ENCODE results near the gene ZNF764. TPM values are rescaled to one million over a fixed set of nuclear protein-coding genes. Genes with fewer than 3 reads are reported as not detected.
A peak's percentile ranks its signal among the peaks of the same experiment; 100 is the strongest.

Gene ZNF764
- total and polyA plus RNA-seq, 2 experiments from 2014 or later, result 5.6 to 12.9 TPM

DNA sequence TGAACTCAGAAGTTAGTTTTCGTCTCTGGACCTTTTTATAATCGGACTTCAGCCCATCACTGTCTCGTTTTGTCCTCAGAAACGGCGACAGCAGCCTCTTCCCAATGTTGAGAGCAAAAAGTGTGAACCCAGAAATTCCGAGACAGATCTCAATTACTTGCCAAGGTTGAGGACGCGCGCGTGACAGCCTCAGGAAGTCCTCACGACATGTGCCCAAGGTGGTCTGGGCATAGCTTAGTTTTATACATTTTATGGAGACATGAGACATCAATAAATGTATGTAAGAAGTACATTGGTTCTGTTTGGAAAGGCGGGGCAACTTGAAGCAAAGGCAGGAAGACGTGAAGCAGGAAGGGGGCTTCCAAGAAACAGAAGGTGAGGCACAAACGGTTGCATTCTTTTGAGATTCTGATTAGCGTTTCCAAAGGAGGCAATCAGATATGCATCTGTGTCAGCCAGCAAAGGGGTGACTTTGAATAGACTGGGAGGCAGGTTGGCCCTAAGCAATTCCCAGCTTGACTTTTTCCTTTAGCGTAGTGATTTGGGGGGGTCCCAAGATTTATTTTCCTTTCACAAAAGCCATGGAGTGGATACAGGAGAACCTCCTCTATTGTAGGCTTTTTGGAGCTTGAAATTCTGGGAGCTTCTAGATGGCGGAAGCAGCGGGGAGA lies 22.9 kb downstream of the ZNF764 start:
- peak; percentile 76 for DNase-seq (ENCODE audit: low spot score)

DNA sequence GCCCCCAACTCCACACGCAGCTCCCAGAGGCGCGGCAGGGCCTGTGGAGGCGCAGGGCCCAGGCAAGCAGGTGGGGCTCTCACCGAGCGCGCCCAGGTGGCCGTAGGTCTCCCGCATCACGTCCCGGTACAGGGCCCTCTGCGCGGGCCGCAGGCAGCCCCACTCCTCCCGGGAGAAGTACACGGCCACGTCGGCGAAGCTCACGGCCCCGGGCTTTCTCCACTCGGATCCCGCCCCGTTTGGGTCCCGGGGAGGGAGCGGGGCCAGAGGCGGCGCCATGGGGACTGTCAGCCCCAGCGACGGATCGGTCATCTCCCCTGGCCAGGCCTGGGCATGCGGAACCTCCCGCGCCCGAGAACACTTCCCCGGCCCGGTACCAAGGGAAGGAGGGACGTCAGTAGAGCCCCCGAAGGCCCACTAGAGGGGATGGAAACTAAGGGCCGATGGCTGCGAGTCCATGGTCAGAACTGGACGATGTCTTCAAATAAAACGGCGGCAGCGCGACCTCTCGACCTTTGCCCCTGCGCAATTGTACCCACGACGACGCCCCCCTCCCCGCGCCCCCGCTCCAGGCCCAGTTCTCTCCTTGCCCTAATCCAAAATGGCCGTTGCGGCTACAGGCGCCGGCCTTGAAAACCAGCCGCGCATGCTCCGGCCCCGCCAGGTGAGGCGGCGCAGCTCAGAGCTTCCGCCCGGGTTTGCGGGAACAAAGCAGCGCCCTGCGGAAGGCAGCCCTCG lies 23.6 kb downstream of the ZNF764 start, which contains the start of gene ZNF747:
TSS of gene ZNF747 (minus strand) at position 491 of the 738 bp plus-strand sequence. CDS start at position 312, 179 bp downstream.
- Mint-ChIP-seq H3K27me3 (ENCODE audit: insufficient read depth, low read depth, poor library complexity) (peaks cover 13% of the 10 kb centered on the region), H3K9me3 (no peaks in the 10 kb centered on the region), H3K4me3 (peak within 1 kb of the TSS; percentile 82), H3K36me3 (ENCODE audit: low read depth) (peaks cover 29% of the 10 kb centered on the region), H3K27ac (peak within 1 kb of the TSS; percentile 96), H3K4me1 (peaks cover 23% of the 10 kb centered on the region)
- H3K4me2 ChIP-seq, result peak within 1 kb of the TSS; percentile 82
- no peaks in the 10 kb centered on the region for H4K20me1 ChIP-seq (replicated peaks; ENCODE audit: insufficient read depth)
- peak within 1 kb of the TSS; percentile 67 for H3K4me3 ChIP-seq
- H3K36me3 ChIP-seq (ENCODE audit: insufficient read depth), result no peaks in the 10 kb centered on the region
- H3K79me2 ChIP-seq (replicated peaks; ENCODE audit: insufficient read depth), result peaks cover 6% of the 10 kb centered on the region; the same call in 1 of the 2 replicates
- DNase-seq (ENCODE audit: low spot score), result peak; percentile 95
- ATAC-seq, result peak; percentile 78
- H3K4me1 ChIP-seq (ENCODE audit: insufficient read depth), result peaks cover 16% of the 10 kb centered on the region
- no peak for TF ChIP-seq JUNB (IDR thresholded peaks at IDR 0.05; ENCODE audit: unreplicated experiment)
- no peak for TF ChIP-seq POLR2AphosphoS5 (IDR thresholded peaks at IDR 0.05; ENCODE audit: low read depth)
- TF ChIP-seq, protein P1, sequence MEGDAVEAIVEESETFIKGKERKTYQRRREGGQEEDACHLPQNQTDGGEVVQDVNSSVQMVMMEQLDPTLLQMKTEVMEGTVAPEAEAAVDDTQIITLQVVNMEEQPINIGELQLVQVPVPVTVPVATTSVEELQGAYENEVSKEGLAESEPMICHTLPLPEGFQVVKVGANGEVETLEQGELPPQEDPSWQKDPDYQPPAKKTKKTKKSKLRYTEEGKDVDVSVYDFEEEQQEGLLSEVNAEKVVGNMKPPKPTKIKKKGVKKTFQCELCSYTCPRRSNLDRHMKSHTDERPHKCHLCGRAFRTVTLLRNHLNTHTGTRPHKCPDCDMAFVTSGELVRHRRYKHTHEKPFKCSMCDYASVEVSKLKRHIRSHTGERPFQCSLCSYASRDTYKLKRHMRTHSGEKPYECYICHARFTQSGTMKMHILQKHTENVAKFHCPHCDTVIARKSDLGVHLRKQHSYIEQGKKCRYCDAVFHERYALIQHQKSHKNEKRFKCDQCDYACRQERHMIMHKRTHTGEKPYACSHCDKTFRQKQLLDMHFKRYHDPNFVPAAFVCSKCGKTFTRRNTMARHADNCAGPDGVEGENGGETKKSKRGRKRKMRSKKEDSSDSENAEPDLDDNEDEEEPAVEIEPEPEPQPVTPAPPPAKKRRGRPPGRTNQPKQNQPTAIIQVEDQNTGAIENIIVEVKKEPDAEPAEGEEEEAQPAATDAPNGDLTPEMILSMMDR (conservative IDR thresholded peaks at IDR 0.05; ENCODE audit: low read depth in 2 of 2), result no peak
- TF ChIP-seq EZH2phosphoT487 (IDR thresholded peaks at IDR 0.05; ENCODE audit: unreplicated experiment), result no peak
- peak; percentile 94 for TF ChIP-seq ETS1 (IDR thresholded peaks at IDR 0.05)
- no peak for TF ChIP-seq STAT1 (IDR thresholded peaks at IDR 0.05; ENCODE audit: unreplicated experiment)
- peak; percentile 60; the same call in 1 of the 2 replicates for TF ChIP-seq CREB1 (CRISPR knock-in tag; IDR thresholded peaks at IDR 0.05; ENCODE audit: low read depth)
- TF ChIP-seq, protein P2, sequence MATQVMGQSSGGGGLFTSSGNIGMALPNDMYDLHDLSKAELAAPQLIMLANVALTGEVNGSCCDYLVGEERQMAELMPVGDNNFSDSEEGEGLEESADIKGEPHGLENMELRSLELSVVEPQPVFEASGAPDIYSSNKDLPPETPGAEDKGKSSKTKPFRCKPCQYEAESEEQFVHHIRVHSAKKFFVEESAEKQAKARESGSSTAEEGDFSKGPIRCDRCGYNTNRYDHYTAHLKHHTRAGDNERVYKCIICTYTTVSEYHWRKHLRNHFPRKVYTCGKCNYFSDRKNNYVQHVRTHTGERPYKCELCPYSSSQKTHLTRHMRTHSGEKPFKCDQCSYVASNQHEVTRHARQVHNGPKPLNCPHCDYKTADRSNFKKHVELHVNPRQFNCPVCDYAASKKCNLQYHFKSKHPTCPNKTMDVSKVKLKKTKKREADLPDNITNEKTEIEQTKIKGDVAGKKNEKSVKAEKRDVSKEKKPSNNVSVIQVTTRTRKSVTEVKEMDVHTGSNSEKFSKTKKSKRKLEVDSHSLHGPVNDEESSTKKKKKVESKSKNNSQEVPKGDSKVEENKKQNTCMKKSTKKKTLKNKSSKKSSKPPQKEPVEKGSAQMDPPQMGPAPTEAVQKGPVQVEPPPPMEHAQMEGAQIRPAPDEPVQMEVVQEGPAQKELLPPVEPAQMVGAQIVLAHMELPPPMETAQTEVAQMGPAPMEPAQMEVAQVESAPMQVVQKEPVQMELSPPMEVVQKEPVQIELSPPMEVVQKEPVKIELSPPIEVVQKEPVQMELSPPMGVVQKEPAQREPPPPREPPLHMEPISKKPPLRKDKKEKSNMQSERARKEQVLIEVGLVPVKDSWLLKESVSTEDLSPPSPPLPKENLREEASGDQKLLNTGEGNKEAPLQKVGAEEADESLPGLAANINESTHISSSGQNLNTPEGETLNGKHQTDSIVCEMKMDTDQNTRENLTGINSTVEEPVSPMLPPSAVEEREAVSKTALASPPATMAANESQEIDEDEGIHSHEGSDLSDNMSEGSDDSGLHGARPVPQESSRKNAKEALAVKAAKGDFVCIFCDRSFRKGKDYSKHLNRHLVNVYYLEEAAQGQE (IDR thresholded peaks at IDR 0.05; ENCODE audit: unreplicated experiment), result no peak
- peak within 1 kb of the TSS; percentile 100 for H3K27ac ChIP-seq (ENCODE audit: low read depth)
- no peaks in the 10 kb centered on the region for H3K27me3 ChIP-seq (ENCODE audit: insufficient read depth)
- peaks cover 24% of the 10 kb centered on the region for H3F3A ChIP-seq (replicated peaks; ENCODE audit: low read depth)
- H2AFZ ChIP-seq, result peak within 1 kb of the TSS; percentile 91; the same call in 1 of the 2 replicates
- no peaks in the 10 kb centered on the region for H3K9me2 ChIP-seq (ENCODE audit: insufficient read depth)

More for the DNA sequence above, 22.9 kb downstream of the ZNF764 start:
- H3K9me3 Mint-ChIP-seq, result no peaks in the 10 kb centered on the region
- H3K4me1 Mint-ChIP-seq, result peaks cover 23% of the 10 kb centered on the region
- H3K27me3 Mint-ChIP-seq (ENCODE audit: insufficient read depth, low read depth, poor library complexity), result peaks cover 16% of the 10 kb centered on the region
- Histone ChIP-seq H3K27me3 (ENCODE audit: insufficient read depth) (no peaks in the 10 kb centered on the region), H3K27ac (ENCODE audit: low read depth) (peak overlapping the region; percentile 100), H3F3A (replicated peaks; ENCODE audit: low read depth) (peaks cover 24% of the 10 kb centered on the region), H3K4me3 (peak overlapping the region; percentile 67), H3K36me3 (ENCODE audit: insufficient read depth) (no peaks in the 10 kb centered on the region), H2AFZ (peak overlapping the region; percentile 69; the same call in 1 of the 2 replicates), H3K9me2 (ENCODE audit: insufficient read depth) (no peaks in the 10 kb centered on the region), H4K20me1 (replicated peaks; ENCODE audit: insufficient read depth) (no peaks in the 10 kb centered on the region), H3K79me2 (replicated peaks; ENCODE audit: insufficient read depth) (peaks cover 6% of the 10 kb centered on the region; the same call in 1 of the 2 replicates), H3K4me1 (ENCODE audit: insufficient read depth) (peaks cover 16% of the 10 kb centered on the region), H3K4me2 (peak overlapping the region; percentile 82)
- no peak for TF ChIP-seq STAT1 (IDR thresholded peaks at IDR 0.05; ENCODE audit: unreplicated experiment)
- no peak for TF ChIP-seq CREB1 (CRISPR knock-in tag; IDR thresholded peaks at IDR 0.05; ENCODE audit: low read depth)
- peak; percentile 63 for TF ChIP-seq POLR2AphosphoS5 (IDR thresholded peaks at IDR 0.05; ENCODE audit: low read depth)
- H3K27ac Mint-ChIP-seq, result peak overlapping the region; percentile 96
- H3K36me3 Mint-ChIP-seq (ENCODE audit: low read depth), result peaks cover 29% of the 10 kb centered on the region
- peak; percentile 30 for ATAC-seq
- peak overlapping the region; percentile 82 for H3K4me3 Mint-ChIP-seq

Measured in GM23338 (cell line).